Sciatic nerve (tissue), 2 donors: ENCODE measurements around the gene OBP2B. TPM values are rescaled to one million over a fixed set of nuclear protein-coding genes. Genes with fewer than 3 reads are reported as not detected.
A peak's percentile ranks its signal among the peaks of the same experiment; 100 is the strongest.

Experiments
- ATAC-seq: fragments of 200-7000 bp; cut with Tn5 transposase; one replicate; pipeline ENCODE4 v1.9.1; 2020; ENCODE audit warnings: mild to moderate bottlenecking, moderate library complexity
- DNase-seq: peaks from one replicate; pipeline ENCODE4 v3.0.0-alpha.2; 2020; ENCODE audit warnings: low spot score
- intact Hi-C: fragments of 100-400 bp; cut with DNase I; formaldehyde crosslinking; loops from one replicate; pipeline ENCODE4 v1.14.2; 2022
- total RNA-seq: library from RNA; stranded (reverse); fragmentation: NEBNext Ultra II Directional; extraction: Animal tissue kit (Norgen Biotek cat#: 25700); gene quantifications from one replicate; pipeline ENCODE4 v1.2.1, GENCODE V29; 2021
- donor health status: DM: no; HTN: no; CAD: no.
- donor health status: DM: no; HTN: no; CAD: no.

OBP2B gene
- total RNA-seq, 1 donor from 2014 or later, result not detected

GRCh38 chr9:133158695-133159094 is 50.4 kb downstream of the OBP2B start:
- intact Hi-C loops, result no loop called here
- DNase-seq, result peak; percentile 55
- ATAC-seq, result no peak

Other genes starting within 250 kb of the OBP2B start
- gene GFI1B, start 230.6 kb downstream of the OBP2B start, total RNA-seq, result not detected
- 45.2 TPM for gene GTF3C5, start 178.3 kb downstream of the OBP2B start, total RNA-seq
- 2.7 TPM for gene CEL, start 147.3 kb downstream of the OBP2B start, total RNA-seq
- gene RALGDS, start 88.0 kb downstream of the OBP2B start, total RNA-seq, result 59.7 TPM
- 23.2 TPM for gene GBGT1, start 45.3 kb downstream of the OBP2B start, total RNA-seq
- 10.9 TPM for gene ABO, start 66.0 kb upstream of the OBP2B start, total RNA-seq
- gene SURF6, start 126.9 kb upstream of the OBP2B start, total RNA-seq, result 17.3 TPM
- gene MED22, start 138.9 kb upstream of the OBP2B start, total RNA-seq, result 36.2 TPM
- 1,196 TPM for gene RPL7A, start 139.0 kb upstream of the OBP2B start, total RNA-seq
- gene SURF1, start 147.2 kb upstream of the OBP2B start, total RNA-seq, result 40.9 TPM
- gene SURF2, start 147.3 kb upstream of the OBP2B start, total RNA-seq, result 13.6 TPM
- 91.3 TPM for gene SURF4, start 166.8 kb upstream of the OBP2B start, total RNA-seq
- gene STKLD1, start 167.1 kb upstream of the OBP2B start, total RNA-seq, result 2.6 TPM
- 23.8 TPM for gene REXO4, start 208.8 kb upstream of the OBP2B start, total RNA-seq
- gene ADAMTS13, start 213.1 kb upstream of the OBP2B start, total RNA-seq, result 4.6 TPM